Stimulated activated naive CD8-positive, alpha-beta T cell treated with anti-CD3 and anti-CD28 coated beads, Interleukin-15, Interleukin-2, amounts not matched to agents 100 U/mL and 50 U/mL, for 24 hours (primary cell): Measurements from ENCODE around the gene RTN4R.

Experiments
- ATAC-seq: fragments of 150-1000 bp; cut with Tn5 transposase; one replicate; pipeline ENCODE4 v1.10.0; 2021
- DNase-seq: peaks from one replicate; pipeline ENCODE4 v3.0.0; 2021

The RTN4R gene

DNA sequence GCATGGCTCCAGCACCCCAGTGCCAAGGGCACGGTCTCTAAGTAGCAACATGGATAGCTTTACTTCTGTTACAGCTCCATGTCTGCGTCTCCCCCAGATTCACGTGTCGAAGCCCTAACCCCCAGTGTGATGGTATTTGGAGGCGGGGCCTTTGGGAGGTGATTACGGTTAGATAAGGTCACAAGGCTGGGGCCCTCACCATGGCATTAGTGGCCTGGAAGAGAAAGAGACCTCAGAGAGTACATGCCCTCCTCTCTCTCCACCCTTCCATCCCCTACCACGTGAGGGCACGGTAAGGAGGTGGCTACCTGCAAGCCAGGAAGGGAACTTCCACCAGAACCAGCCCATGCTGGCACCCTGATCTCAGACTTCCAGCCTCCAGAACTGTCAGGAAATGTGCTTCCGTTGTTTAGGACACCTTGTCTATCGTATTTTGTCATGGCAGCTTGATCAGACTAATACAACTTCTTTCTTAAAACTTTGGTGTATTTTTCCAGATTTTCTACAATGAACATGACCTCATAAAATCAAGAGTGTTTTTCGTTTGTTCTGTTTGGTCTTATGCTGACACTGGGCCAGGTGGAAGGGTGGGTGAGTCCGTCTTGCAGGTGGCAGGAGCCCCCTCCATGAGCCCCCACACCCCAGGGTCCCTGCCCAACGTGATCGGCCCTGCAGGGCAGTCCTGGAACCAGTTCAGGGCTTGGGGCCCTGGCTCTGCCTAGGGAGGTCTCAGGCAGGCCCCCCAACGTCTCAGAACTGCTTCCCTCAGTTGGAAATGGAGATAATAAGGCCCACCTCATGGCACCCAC is 10.7 kb downstream of the RTN4R start:
- DNase-seq (no peak), ATAC-seq (no peak)

DNA sequence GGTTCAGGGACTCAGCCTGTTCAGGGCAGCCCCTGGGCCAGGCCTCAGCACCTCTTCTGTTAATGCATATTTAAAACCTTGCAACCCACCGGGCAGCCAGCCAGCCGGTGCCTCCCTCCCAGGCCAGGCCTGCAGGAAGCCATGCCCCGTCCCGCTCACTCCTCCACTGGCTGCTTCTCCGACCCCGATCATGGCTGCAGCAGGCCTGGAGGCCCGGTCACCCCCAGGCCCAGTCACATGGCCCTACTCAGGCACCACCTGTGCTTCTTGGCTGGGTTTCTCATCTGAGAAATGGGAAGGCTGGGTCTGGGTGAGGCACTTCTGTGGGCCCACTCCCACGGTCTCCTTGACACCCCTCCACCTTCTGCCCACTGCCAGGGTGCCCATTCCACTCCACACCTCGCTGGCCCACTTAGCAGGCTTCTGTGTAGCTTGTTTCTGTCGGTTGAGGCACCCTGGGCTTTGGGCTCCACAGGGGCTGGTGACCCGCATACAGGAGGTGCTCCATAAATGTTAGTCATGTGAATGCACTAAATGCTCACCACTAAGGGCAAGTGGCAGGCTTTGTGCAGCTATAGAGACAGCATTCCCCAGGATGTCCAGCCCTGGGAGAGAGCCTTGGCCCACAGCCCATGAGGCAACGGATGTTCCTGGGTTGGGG is 11.4 kb downstream of the RTN4R start:
- no peak for ATAC-seq

DNA sequence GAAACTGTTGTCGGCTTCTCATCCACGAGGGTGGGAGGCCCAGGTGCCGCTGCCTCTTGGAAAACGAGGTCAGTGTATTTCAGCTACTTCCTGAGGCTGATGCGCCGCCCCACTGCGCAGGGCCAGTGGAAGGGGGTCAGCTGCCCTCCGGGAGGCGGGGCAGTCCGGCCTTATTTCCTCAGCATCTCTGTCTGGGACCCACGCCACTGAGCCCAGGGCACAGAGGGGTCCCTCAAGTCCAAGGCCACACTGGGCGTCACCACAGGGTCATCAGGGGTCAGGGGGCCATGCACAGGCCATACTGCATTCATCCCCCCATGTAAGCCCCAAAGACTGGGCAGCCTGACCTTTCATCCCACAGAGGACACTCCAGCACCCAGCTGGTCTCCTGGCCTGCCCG is 12.1 kb downstream of the RTN4R start:
- ATAC-seq, result no peak
- no peak for DNase-seq

More for the DNA sequence above, 11.4 kb downstream of the RTN4R start:
- DNase-seq, result no peak

DNA sequence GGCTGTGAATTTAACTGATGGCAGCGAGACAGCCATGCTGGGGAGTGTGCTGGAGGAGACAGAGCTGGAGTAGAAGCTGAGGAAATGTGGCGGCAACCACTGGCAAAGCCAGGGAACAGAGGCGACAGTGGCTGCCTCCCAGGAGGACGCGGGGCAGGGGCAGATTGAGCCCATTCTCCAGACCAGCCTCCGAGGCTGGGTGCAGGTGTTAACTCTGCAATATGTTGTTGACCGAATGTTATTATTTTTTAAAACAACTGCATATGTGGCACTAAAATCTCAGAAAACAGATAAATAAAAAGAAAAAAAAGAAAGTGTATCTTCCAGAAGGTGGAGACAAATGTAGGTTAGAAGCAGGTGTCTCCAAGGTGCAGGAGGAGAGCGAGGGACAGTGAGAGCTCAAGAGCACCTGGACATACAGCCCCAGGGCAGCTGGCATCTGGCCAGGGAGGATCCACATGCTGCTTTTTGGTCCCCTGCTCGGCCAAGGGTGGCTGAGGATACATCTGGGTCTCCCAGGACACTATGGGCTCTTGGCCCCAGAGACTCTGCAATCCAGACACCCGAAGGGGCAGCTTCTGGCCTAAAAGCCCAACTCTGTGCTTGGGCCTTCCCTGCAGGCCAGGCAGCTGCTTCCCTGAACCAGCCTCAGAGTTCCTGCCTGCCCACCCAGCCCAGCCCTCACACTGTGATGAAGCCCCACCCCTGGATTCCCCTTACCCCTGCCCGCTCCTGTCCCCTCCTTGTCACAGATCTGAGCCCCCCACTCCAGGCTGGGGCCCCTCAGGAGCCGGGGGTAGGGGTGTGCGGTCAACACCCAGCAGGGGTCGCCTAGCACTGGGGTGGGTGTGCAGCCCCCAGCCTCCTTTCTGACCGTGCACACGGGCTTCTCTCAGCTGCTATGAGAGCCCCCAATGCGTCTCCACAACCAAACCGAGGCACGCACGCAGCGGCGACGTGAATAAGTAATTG is 12.9 kb downstream of the RTN4R start:
- ATAC-seq (no peak), DNase-seq (no peak)

DNA sequence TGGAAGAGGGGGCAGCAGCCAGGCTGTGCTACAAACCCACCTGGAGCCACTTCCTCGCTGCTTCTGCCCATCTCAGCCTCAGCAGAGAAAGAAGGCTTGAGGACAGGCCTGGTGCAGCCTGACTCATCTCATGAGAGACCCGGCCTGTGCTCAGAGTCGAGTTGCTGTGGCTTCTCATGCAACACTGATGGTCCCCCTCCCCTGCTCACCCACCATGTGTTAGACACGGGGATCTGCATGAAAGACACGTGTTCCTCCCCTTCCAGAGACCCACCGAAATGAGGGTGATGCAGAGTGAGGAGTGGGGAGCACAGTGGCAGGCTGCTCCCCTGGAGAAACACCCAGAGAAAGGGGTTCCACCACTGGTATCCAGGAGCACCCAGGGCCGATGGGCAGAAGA is 15.0 kb downstream of the RTN4R start:
- ATAC-seq (no peak), DNase-seq (no peak)

DNA sequence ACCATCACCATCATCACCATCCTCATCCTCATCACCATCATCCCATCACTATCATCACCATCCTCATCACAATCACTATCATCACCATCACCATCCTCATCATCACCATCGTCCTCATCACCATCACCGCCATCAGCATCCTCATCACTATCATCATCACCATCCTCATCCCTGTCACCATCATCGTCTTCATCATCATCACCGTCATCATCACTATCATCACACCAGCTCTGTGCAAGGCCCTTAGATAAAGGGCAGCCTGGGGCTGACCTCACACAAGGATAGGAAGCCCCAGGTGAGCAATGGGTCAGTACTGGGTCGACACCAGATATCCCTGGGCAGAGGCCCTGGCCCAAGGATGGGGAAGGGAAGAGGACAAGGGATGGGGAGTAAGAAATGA is 16.1 kb downstream of the RTN4R start:
- DNase-seq (no peak), ATAC-seq (no peak)

DNA sequence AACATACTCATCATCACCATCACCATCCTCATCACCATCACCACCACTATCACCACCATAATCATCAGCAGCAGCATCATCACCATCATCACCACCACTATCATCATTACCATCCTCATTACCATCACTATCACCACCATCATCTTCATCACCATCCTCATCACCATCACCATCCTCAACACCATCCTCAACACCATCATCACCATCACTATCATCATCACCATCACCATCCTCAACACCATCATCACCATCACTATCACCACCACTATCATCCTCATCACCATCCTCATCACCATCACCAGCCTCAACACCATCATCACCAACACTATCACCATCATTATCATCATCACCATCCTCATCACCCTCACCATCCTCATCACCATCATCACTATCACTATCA is 16.6 kb downstream of the RTN4R start:
- ATAC-seq, result no peak

DNA sequence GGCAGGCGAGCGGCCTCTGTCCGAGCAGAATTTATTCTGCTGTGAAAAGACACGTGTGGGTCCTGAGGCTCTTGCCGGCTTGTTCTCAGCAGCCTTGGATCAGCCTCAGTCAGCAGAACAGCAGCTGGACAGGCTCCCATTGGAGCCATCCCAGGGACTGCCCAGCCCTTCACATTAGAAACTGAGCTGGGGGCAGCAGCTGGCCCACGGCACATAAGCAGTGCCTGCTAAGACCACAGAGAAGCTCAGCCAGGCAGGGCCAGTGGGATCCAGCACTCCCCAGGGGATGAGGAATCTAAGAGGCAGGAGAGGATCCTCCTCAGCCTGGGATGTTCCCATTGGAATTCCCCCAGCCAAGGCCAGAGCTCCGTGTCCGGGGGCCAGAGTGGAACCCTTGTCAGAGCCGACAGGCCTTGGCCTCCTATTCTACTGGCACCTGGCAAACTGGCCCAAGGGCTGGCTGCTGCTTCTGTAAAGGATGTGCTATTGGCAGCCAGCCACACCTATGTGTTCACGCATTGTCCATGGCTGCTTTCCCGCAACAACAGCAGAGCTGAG is 18.2 kb downstream of the RTN4R start:
- ATAC-seq, result no peak
- DNase-seq, result no peak

More for the DNA sequence above, 16.6 kb downstream of the RTN4R start:
- no peak for DNase-seq

DNA sequence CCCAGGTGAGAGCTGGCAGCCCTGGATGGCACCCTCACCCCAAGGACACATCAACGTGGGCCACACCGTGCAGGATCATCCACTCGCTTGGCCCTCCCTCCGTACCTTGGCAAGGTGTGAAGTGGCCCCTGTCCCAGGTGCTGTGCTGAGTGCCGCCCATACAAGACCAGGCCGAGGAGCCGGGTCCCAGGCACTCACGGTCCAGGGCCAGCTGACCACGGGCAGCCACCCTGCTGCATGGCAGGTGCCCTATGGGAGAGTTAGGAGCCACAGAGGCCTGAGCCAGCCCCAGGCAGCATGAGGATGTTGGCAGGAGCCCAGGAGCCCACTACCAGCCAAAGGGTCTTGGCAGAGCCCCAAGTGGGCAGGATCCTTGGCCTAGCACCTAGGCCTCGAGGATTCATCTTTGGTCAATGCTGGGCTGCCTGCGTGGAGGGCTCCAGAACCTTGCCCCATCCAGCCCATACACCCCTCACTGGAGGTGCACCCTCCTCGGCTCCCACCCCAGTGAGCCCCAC is 19.6 kb downstream of the RTN4R start:
- no peak for ATAC-seq
- DNase-seq, result no peak

DNA sequence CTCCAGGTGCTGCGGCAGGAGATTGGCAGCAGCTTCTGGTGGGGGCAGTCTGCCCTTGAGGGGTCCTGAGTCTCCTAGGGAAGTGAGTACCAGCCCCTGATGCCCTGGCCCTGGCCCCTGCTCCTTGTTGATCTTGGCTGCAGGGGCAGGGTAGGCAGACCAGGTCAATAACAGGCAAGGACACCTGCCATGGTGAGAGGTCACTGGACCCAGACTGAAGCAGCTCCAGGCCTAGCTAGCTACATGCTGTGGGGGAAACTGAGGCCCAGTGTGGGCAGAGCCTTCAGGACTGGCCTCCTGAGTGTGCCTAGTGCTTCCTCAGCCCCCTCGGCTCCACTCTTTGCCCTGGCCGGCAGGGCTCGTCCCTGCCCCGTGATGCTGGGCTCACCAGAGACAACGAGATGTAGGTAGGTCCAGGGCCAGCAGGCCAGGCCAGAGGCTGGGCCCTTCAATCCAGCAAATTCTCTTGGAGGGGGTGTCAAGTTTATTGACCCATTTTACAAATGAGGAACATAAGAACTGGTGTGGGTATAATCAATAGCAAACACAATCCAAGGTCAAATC is 20.4 kb downstream of the RTN4R start:
- ATAC-seq (no peak), DNase-seq (no peak)

DNA sequence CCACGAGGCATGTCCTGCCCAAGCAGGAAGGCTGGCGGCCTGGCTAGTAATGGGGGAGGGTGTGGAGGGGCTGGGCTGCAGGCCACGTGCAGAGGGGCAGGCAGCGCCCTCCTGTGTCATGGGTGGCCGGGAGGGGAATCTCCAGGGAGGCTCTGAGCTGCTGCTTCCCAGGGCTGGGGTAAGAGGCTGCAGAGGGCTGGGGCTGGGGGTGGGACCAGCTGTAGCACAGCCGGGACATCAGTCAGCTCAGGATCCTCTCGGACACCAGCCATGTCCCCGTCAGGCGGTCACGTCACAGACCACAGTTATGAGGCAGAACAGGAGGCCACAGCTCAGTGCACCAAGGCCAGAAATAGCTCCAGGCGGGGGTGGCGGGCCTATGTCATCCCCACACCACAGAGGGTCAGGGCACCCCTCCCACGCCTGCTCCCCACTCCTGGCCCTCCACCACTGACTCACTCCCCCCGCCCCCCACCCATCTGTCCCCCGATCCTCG is 21.1 kb downstream of the RTN4R start:
- ATAC-seq (no peak), DNase-seq (no peak)

DNA sequence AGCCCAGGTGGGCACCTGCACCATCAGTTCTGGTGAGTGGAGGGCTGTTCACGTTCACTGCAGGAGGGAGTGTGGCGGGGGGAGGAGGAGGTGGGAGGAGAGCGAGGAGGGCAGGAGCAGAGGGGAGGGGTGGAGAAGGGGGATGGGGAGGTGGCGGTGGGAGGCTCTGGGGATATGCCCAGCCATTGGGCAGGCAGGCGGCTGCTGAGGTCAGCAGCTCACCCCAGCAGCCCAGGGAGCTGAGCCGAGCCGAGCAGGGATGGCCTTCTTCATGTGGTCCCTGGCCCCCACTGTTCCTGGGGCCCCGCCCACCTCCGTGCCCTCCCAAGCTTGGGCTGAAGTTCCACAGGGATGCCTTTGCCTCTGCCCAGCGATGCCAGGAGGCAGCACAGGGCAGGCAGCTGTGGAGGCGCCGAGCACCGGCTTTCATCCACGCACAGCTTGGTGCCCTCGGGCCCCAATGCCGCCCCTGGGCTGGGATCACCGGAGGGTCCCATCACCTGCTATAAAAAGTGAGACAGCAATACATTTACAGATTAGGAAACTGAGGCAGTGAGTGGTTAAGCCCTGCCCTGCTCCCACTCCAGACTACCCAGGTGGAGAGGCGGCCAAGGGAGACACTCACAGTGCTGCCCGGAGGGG is 21.6 kb downstream of the RTN4R start:
- ATAC-seq (no peak), DNase-seq (no peak)

DNA sequence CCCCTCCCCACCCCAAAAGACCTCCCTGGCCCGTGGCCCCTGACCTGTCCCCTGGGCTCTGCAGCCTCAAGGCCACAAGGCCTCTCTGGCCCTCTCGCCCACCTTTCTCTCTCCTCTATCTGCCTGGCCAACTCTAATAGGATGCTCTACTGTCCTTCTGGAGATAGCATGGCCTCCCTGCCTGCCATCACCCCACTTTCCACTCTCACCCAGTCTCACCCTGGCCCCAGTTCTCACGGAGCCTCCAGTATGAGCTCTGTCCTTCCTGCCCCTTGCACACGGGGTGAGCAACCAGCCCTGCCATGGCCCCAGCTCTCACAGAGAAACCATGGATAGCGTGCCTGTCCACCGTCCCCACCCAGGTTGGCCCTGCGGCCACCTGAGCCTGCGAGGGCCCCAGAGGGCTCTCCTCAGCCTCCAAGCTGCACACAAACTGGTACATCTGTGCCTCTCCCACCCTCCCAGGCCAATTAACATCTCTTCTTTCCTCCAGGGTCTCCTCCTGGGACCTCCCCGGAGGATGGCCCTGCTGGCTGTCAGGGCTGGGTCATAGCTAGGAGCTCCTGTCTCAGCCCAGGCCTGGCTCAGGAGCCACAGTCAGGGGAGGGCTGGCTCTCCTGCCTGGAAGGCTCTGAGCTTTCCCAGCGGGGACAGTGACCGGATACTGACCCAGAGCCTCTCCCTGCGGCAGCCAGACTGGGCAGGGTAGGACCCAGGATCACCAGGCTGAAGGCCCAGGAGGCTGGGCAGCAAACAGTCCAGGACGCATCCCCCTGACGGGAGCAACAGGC is 22.3 kb downstream of the RTN4R start:
- DNase-seq (no peak), ATAC-seq (no peak)

DNA sequence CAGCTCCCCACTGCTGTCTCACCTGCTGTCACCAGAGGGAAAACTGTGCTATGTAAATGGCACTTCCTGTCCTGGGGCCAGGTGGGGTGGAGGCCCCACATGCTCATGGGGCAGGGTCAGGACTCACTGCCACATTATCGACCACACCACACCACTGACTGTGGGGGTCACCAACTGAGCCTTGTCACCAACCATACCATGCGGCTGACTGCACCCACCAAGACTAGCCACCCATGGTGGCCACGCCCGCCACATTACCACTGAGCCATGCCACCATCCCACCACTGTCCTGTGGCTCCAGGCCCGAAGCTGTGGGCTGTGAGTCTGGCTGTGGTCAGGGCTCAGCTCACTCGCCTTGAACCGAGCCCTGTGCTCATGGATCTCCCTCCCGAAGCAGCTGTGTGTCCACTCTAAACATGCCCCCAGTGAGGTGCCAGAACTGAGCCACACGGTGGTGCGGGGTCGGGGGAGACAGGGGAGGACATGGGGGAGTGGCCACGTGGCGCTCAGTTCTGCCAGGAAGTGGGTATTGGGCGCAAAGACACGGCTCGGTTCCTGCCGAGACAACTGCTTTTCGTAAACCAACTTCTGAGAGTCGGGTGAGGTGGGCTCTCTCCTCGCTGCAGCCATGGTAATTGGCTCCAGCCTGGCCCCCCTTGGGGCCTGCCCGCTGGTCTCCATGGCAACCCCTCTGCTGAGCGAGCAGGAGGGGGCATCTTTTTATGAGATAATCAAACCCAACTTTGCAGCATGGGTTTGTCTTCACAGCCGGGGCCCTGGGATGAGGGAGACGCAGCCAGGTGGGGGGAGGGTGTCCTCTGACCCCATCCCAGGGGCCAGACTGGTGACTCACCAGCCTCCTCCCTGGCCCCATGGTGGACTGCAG is 23.2 kb downstream of the RTN4R start:
- peak; percentile 21 for ATAC-seq

DNA sequence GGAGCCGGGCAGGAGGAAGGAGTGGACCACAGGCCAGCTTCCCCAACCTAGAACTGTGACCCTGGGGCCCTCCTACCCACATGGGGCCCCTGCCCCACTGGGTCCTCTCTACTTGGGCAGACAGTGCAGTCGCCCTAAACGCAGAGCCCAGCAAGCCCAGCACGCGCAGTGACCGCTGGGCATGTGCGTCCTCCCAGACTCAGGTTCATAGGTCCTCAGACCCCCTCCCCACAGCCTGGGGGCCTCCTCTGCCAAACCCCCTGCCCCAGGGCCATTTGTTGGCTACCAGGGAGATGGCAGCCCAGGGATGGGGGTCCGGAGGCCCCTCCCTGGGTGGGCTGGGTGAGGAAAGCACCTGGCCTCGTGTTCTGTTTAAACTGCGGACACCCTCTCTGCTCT is 23.9 kb downstream of the RTN4R start:
- ATAC-seq, result no peak
- DNase-seq, result no peak

More for the DNA sequence above, 23.2 kb downstream of the RTN4R start:
- peak; percentile 43 for DNase-seq

DNA sequence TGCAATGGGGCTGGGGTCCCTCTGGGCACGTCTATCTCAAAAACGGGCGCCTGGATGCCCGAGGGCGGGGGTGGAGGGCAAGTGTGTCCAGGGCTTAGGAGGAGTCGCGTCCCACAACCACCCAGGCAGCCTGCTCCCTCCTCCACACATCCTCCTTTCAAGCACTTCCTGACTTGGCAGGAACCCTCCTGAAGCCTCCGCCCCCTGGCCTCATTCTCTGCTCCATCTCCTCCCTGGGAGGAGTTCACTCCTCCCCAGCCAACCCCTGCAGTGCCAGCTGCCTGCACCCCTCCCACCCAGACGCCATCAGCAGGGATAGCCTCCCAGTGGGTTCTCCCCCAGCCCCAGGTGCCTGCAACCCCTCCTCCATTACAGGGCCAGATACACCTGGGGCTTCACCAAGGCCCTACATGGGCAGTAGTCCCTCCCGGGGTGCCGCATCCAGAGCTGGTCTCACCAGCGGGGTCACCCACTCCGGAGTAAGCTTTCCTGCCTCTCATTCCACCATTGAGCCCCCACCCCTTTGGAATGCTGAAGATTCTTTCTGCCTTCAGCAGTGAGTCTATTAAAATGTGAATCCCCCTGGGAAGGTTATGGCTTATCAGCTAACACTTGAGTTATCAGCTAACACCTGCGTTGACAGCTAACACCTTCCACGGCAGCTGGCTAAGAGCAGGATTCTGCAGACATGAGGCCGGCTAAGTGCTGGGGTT is 24.4 kb downstream of the RTN4R start:
- DNase-seq (peak; percentile 66), ATAC-seq (peak; percentile 56)

DNA sequence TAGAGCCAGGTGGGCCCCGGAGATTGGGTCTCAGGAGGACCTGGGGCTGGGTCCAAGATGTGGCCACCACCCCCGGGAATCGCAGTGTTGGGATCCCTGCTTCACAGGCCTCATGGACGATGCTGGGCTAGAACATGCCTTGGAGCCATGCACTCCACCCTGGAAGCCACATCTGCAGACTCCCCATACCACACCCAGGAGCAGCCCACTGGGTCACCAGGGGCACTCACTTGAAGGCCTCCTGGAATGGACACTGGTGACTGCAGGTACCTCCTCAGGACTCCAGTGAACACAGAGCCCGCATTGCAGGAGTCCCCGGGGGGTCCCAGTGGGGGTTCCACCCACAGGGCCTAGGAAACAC is 25.0 kb downstream of the RTN4R start:
- ATAC-seq, result no peak
- DNase-seq, result no peak

DNA sequence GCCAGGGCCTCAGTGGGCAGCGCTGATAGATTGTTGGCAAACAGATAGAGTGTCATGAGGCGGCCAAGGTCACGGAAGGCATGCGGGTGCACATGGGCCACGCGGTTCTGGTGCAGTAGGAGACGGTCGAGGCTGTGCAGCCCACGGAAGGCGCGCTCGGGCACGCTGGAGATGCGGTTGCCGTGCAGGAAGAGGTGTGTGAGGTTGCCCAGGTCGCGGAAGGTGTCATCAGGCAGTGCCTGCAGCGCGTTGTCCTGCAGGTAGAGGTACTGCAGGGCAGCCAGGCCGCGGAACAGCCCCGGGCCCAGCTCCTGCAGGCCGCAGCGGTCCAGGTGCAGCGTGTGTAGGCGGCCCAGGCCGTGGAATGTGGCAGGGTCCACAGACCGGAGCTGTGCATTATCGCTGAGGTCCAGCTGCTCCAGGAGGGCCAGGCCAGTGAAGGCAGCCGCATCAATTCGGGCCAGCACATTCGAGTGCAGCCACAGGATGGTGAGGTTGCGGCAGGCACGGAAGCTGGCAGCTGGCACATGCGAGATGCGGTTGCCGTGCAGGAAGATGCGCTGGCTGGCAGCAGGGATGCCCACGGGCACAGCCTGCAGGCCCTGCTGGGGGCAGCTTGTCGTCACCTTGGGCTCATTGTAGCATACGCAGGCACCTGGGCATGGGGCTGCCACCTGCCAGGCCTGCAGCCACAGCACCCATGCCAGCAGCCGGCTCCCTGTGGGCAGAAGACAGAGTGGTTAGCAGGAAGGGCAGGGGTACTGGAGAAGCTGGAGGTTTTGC is 25.5 kb downstream of the RTN4R start:
- DNase-seq, result peak; percentile 18
- ATAC-seq, result no peak
